B cell (primary cell): ENCODE measurements around the gene PLCG1. TPM values are rescaled to one million over a fixed set of nuclear protein-coding genes. Genes with fewer than 3 reads are reported as not detected.

ENCODE experiments used
- ATAC-seq: fragments of 200-7000 bp; cut with Tn5 transposase; one replicate; pipeline ENCODE4 v1.10.0; 2021; ENCODE audit warnings: low read depth, mild to moderate bottlenecking, moderate number of reproducible peaks, moderate library complexity
- CTCF ChIA-PET: fragments of 350-600 bp; sonication (Branson Sonifier 250); formaldehyde crosslinking; loops from one replicate; lab custom pipeline; 2021; ENCODE audit warnings: antibody characterized with exemption, inconsistent platforms; lab: Charles Lee
- POLR2A ChIA-PET: fragments of 350-600 bp; sonication (Branson Sonifier 250); formaldehyde crosslinking; loops from one replicate; lab custom pipeline; 2021; ENCODE audit warnings: antibody characterized with exemption; lab: Charles Lee
- DNase-seq: peaks from one replicate; pipeline ENCODE4 v3.0.0; 2013
- H2AFZ ChIP-seq: 2 replicates; pipeline ENCODE4 v1.6.1; 2012; ENCODE audit warnings: mild to moderate bottlenecking, low read depth, low read length; ENCODE audit not compliant: insufficient read depth, poor library complexity, severe bottlenecking
- H3K27ac ChIP-seq, 2 donors: 1 replicate in 1 of 2; 2 replicates in 1 of 2; pipeline ENCODE4 v1.5.1; 2012 to 2013; ENCODE audit warnings: low read length in 2 of 2, mild to moderate bottlenecking in 2 of 2, moderate library complexity in 1 of 2
- H3K27me3 ChIP-seq, 4 experiments: fragments of 200-600 bp in 1 of 4; sonication (generic) in 1 of 4; replicated peaks in 1 of 4; 1 replicate in 2 of 4; 2 replicates in 2 of 4; pipeline versions ENCODE4 v1.6.1 to v1.7.0; 2013 to 2016; ENCODE audit warnings: low read length in 3 of 4, mild to moderate bottlenecking in 2 of 4, mixed read lengths in 1 of 4, moderate library complexity in 1 of 4; ENCODE audit not compliant: insufficient read depth in 4 of 4, control insufficient read depth in 3 of 4; ENCODE audit errors: control extremely low read depth in 1 of 4
- H3K36me3 ChIP-seq, 2 experiments: replicated peaks in 1 of 2; 1 replicate in 1 of 2; 2 replicates in 1 of 2; pipeline versions ENCODE4 v1.6.1 to v1.7.1; 2013; ENCODE audit warnings: low read length in 1 of 2; ENCODE audit not compliant: insufficient read depth in 2 of 2, control insufficient read depth in 1 of 2; ENCODE audit errors: control extremely low read depth in 1 of 2, extremely low read depth in 1 of 2
- H3K4me1 ChIP-seq, 2 donors: fragments of 200-600 bp in 1 of 2; sonication (generic) in 1 of 2; 1 replicate in 1 of 2; 2 replicates in 1 of 2; pipeline versions ENCODE4 v1.5.1 to v1.6.1; 2013 to 2017; ENCODE audit warnings: low read length in 2 of 2; ENCODE audit not compliant: control insufficient read depth in 2 of 2, insufficient read depth in 2 of 2
- H3K4me2 ChIP-seq: replicated peaks from 2 replicates; pipeline ENCODE3; 2012; ENCODE audit warnings: mild to moderate bottlenecking, low read depth, low read length; ENCODE audit not compliant: poor library complexity, severe bottlenecking
- H3K4me3 ChIP-seq, 5 experiments: fragments of 200-600 bp in 1 of 5; sonication (generic) in 1 of 5; 1 replicate in 3 of 5; 2 replicates in 2 of 5; pipeline versions ENCODE4 v1.5.1 to v1.7.0; 2011 to 2016; ENCODE audit warnings: low read length in 4 of 5, mild to moderate bottlenecking in 4 of 5, low read depth in 2 of 5, control low read depth in 1 of 5, moderate library complexity in 1 of 5; ENCODE audit not compliant: insufficient read depth in 1 of 5; ENCODE audit errors: control extremely low read depth in 1 of 5, extremely low read depth in 1 of 5
- H3K79me2 ChIP-seq: fragments of 200-600 bp; sonication (generic); one replicate; pipeline ENCODE4 v1.6.0; 2016; ENCODE audit warnings: low read length; ENCODE audit not compliant: control insufficient read depth, insufficient read depth
- H3K9ac ChIP-seq: fragments of 200-600 bp; sonication (generic); 2 replicates; pipeline ENCODE4 v1.6.1; 2017; ENCODE audit warnings: mild to moderate bottlenecking, low read length, moderate library complexity
- H3K9me3 ChIP-seq, 3 donors: one replicate each; pipeline versions ENCODE4 v1.6.1 to v1.7.1; 2013; ENCODE audit warnings: low read length in 2 of 3; ENCODE audit not compliant: control insufficient read depth in 2 of 3, insufficient read depth in 1 of 3; ENCODE audit errors: control extremely low read depth in 1 of 3
- H4K20me1 ChIP-seq: 2 replicates; pipeline ENCODE4 v1.6.0; 2012; ENCODE audit warnings: mild to moderate bottlenecking, low read length; ENCODE audit not compliant: insufficient read depth, control insufficient read depth, poor library complexity, severe bottlenecking
- H3K27ac Mint-ChIP-seq: one replicate; pipeline ENCODE4 v1.8.0; 2021; ENCODE audit warnings: mixed read lengths
- H3K27me3 Mint-ChIP-seq: one replicate; pipeline ENCODE4 v1.8.0; 2021; ENCODE audit warnings: mixed read lengths
- H3K4me1 Mint-ChIP-seq: one replicate; pipeline ENCODE4 v1.8.0; 2021; ENCODE audit warnings: mixed read lengths
- H3K4me3 Mint-ChIP-seq: one replicate; pipeline ENCODE4 v1.8.0; 2021; ENCODE audit warnings: mixed read lengths
- H3K9me3 Mint-ChIP-seq: one replicate; pipeline ENCODE4 v1.8.0; 2022; ENCODE audit warnings: mixed read lengths; ENCODE audit not compliant: insufficient read depth
- EZH2 ChIP-seq: IDR thresholded peaks from 2 replicates; pipeline ENCODE4 v1.6.1; 2012; ENCODE audit warnings: borderline replicate concordance, low read depth, mild to moderate bottlenecking, moderate library complexity, low read length; ENCODE audit not compliant: insufficient read depth, poor library complexity, severe bottlenecking
- WGBS: methylation state at CpG from one replicate; pipeline ENCODE4 v1.1.5; 2013; ENCODE audit warnings: missing lambda C conversion rate; ENCODE audit not compliant: insufficient coverage; 5-methylcytosine and 5-hydroxymethylcytosine counted together
- intact Hi-C: fragments of 100-400 bp; cut with micrococcal nuclease; formaldehyde crosslinking; loops from one replicate; pipeline ENCODE4 v1.10.0; 2022
- polyA plus RNA-seq: library from polyadenylated mRNA; depleted of rRNA; stranded (reverse); fragments of >200 nt; gene quantifications from 2 replicates; pipeline ENCODE4 v1.2.3, GENCODE V29; 2012
- total RNA-seq, 2 donors: library from RNA; stranded (reverse); fragments of 120-200 nt in 1 of 2; gene quantifications; 1 replicate in 1 of 2; 2 replicates in 1 of 2; pipeline versions ENCODE4 v1.2.3 to v1.2.4, GENCODE V29; 2013 to 2022
- TF ChIP-seq, protein P1 (sequence below): fragments of 200-600 bp; IDR thresholded peaks from one replicate; pipeline ENCODE4 v1.8.0; 2022; ENCODE audit warnings: antibody characterized with exemption, mild to moderate bottlenecking

The PLCG1 gene
- total and polyA plus RNA-seq, 2 donors (not counting 1 experiment from before 2014, with no cell fraction given), result 98.7 to 101 TPM

DNA sequence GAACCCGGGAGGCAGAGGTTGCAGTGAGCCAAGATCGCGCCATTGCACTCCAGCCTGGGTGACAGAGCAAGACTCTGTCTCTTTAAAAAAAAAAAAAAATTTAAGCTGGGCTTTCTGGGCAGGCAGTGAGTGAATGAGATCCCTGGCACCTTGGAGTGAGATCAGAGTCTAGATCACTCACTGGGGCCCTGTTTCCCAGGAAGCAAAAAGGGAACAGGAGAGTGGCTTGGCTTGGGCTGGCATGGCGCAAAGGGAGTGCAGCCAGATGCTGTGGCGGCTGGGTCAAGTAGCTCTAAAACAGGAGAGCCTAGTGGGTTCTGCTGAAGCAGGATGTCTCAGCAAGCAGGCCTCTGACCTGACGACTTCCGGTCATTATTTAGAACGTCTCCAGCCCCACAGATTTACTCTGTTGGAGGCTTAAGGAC is 10.4 kb downstream of the PLCG1 start:
- Histone ChIP-seq H3K9ac (no peak overlapping the region), H3K27me3 (no peaks in the 10 kb centered on the region), H3K36me3 (peaks cover 0 to 3% of the 10 kb centered on the region in 2 experiments), H3K4me2 (no peak overlapping the region), H2AFZ (no peak overlapping the region), H3K27ac (no peak overlapping the region), H3K4me1 (peaks cover 30 to 38% of the 10 kb centered on the region in 2 donors), H3K9me3 (no peaks in the 10 kb centered on the region), H3K4me3 (no peak overlapping the region), H3K79me2 (peaks cover 89% of the 10 kb centered on the region), H4K20me1 (peaks cover 45% of the 10 kb centered on the region)
- H3K27me3 Mint-ChIP-seq, result no peaks in the 10 kb centered on the region
- WGBS, result 82% methylated on average over 5 of the region's 8 CpGs
- DNase-seq (no peak), ATAC-seq (no peak)
- no peaks in the 10 kb centered on the region for H3K9me3 Mint-ChIP-seq
- peaks cover 69% of the 10 kb centered on the region for H3K4me1 Mint-ChIP-seq
- H3K4me3 Mint-ChIP-seq, result no peak overlapping the region
- intact Hi-C loops, result no loop called here
- TF ChIP-seq EZH2, result no peak
- CTCF ChIA-PET, result interaction anchor here (0.7 to 2.7 kb wide), 2 partner anchors 13 to 201 kb away, joined by 3 to 14 read pairs; no protein-coding TSS in a partner anchor
- no peak overlapping the region for H3K27ac Mint-ChIP-seq
- POLR2A ChIA-PET, result interaction anchor here (0.5 kb wide), 1 partner anchor 74 kb away, joined by 3 read pairs; no protein-coding TSS in a partner anchor

DNA sequence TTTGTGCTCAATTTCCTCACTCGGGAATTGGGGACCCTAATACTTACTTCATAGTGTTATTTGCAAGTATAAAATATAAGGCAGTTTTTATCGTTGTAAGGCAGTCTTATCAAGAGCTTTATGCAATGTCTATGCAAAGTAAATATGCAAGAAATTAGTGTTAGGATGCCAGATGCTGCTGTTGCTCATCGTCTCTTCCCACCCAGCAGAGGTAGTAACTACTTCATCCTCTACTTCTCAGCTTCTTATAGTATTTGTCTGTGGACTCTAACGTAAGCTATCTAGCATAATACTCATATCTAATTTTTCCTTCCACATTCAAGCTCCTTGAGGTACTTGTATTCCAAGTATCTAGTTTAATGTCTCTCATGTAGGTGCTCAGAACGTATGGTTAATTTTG is 11.6 kb downstream of the PLCG1 start:
- Histone ChIP-seq H3K79me2 (peaks cover 77% of the 10 kb centered on the region), H3K4me3 (no peak overlapping the region), H3K36me3 (peaks cover 0 to 3% of the 10 kb centered on the region in 2 experiments), H3K9me3 (no peaks in the 10 kb centered on the region), H2AFZ (no peak overlapping the region), H3K27me3 (no peaks in the 10 kb centered on the region), H3K4me2 (no peak overlapping the region), H4K20me1 (peaks cover 35% of the 10 kb centered on the region), H3K27ac (no peak overlapping the region), H3K9ac (no peak overlapping the region), H3K4me1 (peaks cover 22 to 30% of the 10 kb centered on the region in 2 donors)
- peaks cover 67% of the 10 kb centered on the region for H3K4me1 Mint-ChIP-seq
- ChIA-PET CTCF (interaction anchor here (1.5 to 12.9 kb wide), 2 partner anchors 10 to 12 kb away, joined by 4 to 122 read pairs; partner anchors contain the start of gene PLCG1), POLR2A (no interaction called here)
- 100% methylated on average over 1 of the region's 5 CpGs for WGBS
- H3K9me3 Mint-ChIP-seq, result no peaks in the 10 kb centered on the region
- no peak overlapping the region for H3K4me3 Mint-ChIP-seq
- TF ChIP-seq EZH2, result no peak
- TF ChIP-seq, protein P1, sequence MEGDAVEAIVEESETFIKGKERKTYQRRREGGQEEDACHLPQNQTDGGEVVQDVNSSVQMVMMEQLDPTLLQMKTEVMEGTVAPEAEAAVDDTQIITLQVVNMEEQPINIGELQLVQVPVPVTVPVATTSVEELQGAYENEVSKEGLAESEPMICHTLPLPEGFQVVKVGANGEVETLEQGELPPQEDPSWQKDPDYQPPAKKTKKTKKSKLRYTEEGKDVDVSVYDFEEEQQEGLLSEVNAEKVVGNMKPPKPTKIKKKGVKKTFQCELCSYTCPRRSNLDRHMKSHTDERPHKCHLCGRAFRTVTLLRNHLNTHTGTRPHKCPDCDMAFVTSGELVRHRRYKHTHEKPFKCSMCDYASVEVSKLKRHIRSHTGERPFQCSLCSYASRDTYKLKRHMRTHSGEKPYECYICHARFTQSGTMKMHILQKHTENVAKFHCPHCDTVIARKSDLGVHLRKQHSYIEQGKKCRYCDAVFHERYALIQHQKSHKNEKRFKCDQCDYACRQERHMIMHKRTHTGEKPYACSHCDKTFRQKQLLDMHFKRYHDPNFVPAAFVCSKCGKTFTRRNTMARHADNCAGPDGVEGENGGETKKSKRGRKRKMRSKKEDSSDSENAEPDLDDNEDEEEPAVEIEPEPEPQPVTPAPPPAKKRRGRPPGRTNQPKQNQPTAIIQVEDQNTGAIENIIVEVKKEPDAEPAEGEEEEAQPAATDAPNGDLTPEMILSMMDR, result no peak
- no peak for ATAC-seq
- no peak for DNase-seq
- intact Hi-C loops, result no loop called here
- no peak overlapping the region for H3K27ac Mint-ChIP-seq
- H3K27me3 Mint-ChIP-seq, result no peaks in the 10 kb centered on the region
